ENCODE data around the gene SNX15. TPM values are rescaled to one million over a fixed set of nuclear protein-coding genes. Genes with fewer than 3 reads are reported as not detected.

Gene SNX15
- total RNA-seq, 4 donors from 2014 or later, result 16.9 to 33.3 (median 25.9) TPM

DNA sequence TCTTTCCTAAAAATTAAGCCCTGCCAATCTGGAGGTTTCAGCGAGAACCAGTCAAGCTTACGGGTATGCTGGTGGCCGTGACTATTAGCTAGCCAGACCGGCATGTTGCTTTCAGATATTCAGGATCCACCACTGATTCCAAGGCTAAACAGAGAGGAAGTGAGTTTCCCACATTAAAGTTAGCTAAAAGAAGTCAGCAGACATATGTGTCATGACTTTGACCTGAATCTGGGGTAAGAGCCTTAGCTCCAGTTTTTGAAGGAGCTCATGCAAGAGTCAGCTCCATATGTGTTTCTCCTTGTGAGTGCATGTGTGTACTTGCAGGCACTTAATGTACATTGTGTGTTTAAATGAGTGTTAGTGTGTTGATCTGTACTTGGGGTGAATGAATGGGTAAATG is 58.2 kb downstream of the SNX15 start:
- in situ Hi-C loops (cut with MboI; ENCODE audit: low sequenced_read_pairs in 4 of 4) (no loop called here), intact Hi-C loops (cut with DNase I; ENCODE audit: low total_unique reads) (loop anchor here (2.0 kb wide), 1 partner anchor 31 kb away; the partner anchor contains the start of gene ZNHIT2)
- Histone ChIP-seq H3K4me3 (no peak overlapping the region), H3K9me3 (no peaks in the 10 kb centered on the region), H3K36me3 (peaks cover 0 to 40% of the 10 kb centered on the region in 2 donors), H3K27me3 (no peaks in the 10 kb centered on the region), H3K4me1 (peaks cover 12 to 18% of the 10 kb centered on the region in 2 donors), H3K27ac (no peak overlapping the region)
- ATAC-seq, result no peak
- TF ChIP-seq, protein P1, sequence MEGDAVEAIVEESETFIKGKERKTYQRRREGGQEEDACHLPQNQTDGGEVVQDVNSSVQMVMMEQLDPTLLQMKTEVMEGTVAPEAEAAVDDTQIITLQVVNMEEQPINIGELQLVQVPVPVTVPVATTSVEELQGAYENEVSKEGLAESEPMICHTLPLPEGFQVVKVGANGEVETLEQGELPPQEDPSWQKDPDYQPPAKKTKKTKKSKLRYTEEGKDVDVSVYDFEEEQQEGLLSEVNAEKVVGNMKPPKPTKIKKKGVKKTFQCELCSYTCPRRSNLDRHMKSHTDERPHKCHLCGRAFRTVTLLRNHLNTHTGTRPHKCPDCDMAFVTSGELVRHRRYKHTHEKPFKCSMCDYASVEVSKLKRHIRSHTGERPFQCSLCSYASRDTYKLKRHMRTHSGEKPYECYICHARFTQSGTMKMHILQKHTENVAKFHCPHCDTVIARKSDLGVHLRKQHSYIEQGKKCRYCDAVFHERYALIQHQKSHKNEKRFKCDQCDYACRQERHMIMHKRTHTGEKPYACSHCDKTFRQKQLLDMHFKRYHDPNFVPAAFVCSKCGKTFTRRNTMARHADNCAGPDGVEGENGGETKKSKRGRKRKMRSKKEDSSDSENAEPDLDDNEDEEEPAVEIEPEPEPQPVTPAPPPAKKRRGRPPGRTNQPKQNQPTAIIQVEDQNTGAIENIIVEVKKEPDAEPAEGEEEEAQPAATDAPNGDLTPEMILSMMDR (IDR thresholded peaks at IDR 0.05 in 4 of 5, conservative IDR thresholded peaks at IDR 0.05 in 1 of 5), result no peak
- TF ChIP-seq POLR2A (IDR thresholded peaks at IDR 0.05), result no peak
- DNase-seq, result no peak

DNA sequence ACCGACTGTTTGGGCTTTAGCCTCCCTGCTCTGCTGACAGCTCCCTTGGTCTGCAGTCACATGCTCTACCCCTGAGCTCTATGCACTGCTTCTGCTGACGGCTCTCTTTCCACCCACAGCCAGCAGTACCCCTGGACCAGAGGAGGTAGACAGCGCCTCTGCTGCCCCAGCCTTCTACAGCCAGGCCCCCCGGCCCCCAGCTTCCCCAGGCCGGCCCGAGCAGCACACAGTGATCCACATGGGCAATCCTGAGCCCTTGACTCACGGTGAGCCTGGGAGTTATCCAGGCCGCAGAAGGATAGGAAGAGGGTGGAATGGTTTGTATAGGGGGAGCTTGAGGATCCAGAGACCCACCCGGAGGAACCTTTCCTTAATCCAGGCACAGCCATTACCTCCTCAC is 59.6 kb downstream of the SNX15 start:
- H3K9me3 ChIP-seq, result no peaks in the 10 kb centered on the region
- in situ Hi-C loops (cut with MboI; ENCODE audit: low sequenced_read_pairs in 4 of 4) (no loop called here), intact Hi-C loops (cut with DNase I; ENCODE audit: low total_unique reads) (no loop called here)
- no peaks in the 10 kb centered on the region for H3K27me3 ChIP-seq
- peaks cover 12 to 18% of the 10 kb centered on the region in 2 donors for H3K4me1 ChIP-seq
- ATAC-seq (no peak), DNase-seq (no peak)
- peaks cover 0 to 40% of the 10 kb centered on the region in 2 donors for H3K36me3 ChIP-seq
- H3K27ac ChIP-seq, result no peak overlapping the region
- TF ChIP-seq, protein P1 (IDR thresholded peaks at IDR 0.05 in 4 of 5, conservative IDR thresholded peaks at IDR 0.05 in 1 of 5), result no peak
- TF ChIP-seq POLR2A (IDR thresholded peaks at IDR 0.05), result no peak
- H3K4me3 ChIP-seq, result no peak overlapping the region

DNA sequence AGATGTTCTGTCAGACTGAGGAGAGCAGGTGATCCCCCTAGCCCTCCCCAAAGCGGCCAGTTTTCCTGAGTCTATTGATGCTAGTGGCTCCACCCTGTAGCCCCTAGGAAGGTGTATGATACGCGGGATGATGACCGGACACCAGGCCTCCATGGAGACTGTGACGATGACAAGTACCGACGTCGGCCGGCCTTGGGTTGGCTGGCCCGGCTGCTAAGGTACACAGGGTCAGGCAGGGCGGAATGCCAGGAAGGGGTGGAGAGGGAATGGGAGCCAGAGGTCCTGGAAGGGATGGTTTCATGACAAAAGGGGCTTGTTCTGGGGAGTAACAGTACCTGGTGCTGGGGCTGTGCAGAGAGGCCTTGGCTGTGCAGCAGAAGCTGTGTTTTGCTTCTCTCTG is 60.0 kb downstream of the SNX15 start:
- Histone ChIP-seq H3K27ac (no peak overlapping the region), H3K4me3 (no peak overlapping the region), H3K27me3 (no peaks in the 10 kb centered on the region), H3K9me3 (no peaks in the 10 kb centered on the region), H3K4me1 (peaks cover 12 to 18% of the 10 kb centered on the region in 2 donors), H3K36me3 (peaks cover 0 to 40% of the 10 kb centered on the region in 2 donors)
- ATAC-seq (no peak), DNase-seq (no peak)
- intact Hi-C loops (cut with DNase I; ENCODE audit: low total_unique reads) (no loop called here), in situ Hi-C loops (cut with MboI; ENCODE audit: low sequenced_read_pairs in 4 of 4) (no loop called here)
- TF ChIP-seq, protein P1 (IDR thresholded peaks at IDR 0.05 in 4 of 5, conservative IDR thresholded peaks at IDR 0.05 in 1 of 5), result no peak
- no peak for TF ChIP-seq POLR2A (IDR thresholded peaks at IDR 0.05)

DNA sequence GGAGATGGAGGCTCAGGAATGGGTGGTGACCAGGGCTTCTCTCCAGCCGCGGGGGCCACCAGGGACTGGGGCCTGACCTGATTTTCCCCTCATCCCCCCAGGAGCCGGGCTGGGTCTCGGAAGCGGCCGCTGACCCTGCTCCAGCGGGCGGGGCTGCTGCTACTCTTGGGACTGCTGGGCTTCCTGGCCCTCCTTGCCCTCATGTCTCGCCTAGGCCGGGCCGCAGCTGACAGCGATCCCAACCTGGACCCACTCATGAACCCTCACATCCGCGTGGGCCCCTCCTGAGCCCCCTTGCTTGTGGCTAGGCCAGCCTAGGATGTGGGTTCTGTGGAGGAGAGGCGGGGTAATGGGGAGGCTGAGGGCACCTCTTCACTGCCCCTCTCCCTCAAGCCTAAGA is 60.6 kb downstream of the SNX15 start:
- in situ Hi-C loops (cut with MboI; ENCODE audit: low sequenced_read_pairs in 4 of 4) (no loop called here), intact Hi-C loops (cut with DNase I; ENCODE audit: low total_unique reads) (no loop called here)
- ATAC-seq (no peak), DNase-seq (no peak)
- no peaks in the 10 kb centered on the region for H3K27me3 ChIP-seq
- no peak overlapping the region for H3K4me3 ChIP-seq
- H3K9me3 ChIP-seq, result no peaks in the 10 kb centered on the region
- no peak overlapping the region for H3K27ac ChIP-seq
- TF ChIP-seq POLR2A (IDR thresholded peaks at IDR 0.05), result no peak
- TF ChIP-seq, protein P1 (IDR thresholded peaks at IDR 0.05 in 4 of 5, conservative IDR thresholded peaks at IDR 0.05 in 1 of 5), result no peak
- H3K4me1 ChIP-seq, result peaks cover 12 to 18% of the 10 kb centered on the region in 2 donors
- peaks cover 0 to 40% of the 10 kb centered on the region in 2 donors for H3K36me3 ChIP-seq

DNA sequence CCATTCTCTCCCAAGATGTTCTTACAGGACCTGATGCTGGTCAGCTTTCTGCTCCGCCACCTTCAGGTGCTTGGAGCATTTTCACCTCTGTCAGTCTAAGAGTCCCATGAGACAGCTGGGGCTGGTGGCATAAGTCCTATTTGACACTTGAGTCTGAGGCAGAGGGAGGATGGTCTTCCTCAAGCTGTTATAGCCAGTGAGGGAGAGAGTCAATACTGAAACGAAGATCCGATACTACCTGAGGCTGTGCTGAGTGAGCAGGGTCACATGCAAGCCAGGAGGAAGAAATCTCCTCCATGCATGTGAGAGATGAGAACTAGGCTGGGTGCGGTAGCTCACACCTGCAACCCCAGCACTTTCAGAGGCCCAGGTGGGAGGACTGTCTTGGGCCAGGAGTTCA is 62.4 kb downstream of the SNX15 start:
- H3K36me3 ChIP-seq, result peaks cover 0 to 40% of the 10 kb centered on the region in 2 donors
- H3K9me3 ChIP-seq, result no peaks in the 10 kb centered on the region
- in situ Hi-C loops (cut with MboI; ENCODE audit: low sequenced_read_pairs in 4 of 4) (no loop called here), intact Hi-C loops (cut with DNase I; ENCODE audit: low total_unique reads) (no loop called here)
- H3K27me3 ChIP-seq, result no peaks in the 10 kb centered on the region
- no peak overlapping the region for H3K27ac ChIP-seq
- peaks cover 4 to 9% of the 10 kb centered on the region in 2 donors for H3K4me1 ChIP-seq
- no peak for TF ChIP-seq POLR2A (IDR thresholded peaks at IDR 0.05)
- DNase-seq, result no peak
- no peak overlapping the region for H3K4me3 ChIP-seq
- ATAC-seq, result no peak

Small RNAs within 50 kb of the gene (microRNA-seq; reads per million reads assigned to microRNA genes)
- 0 reads per million in 2 donors for gene MIR6879 (ENCODE audit: borderline replicate concordance in 2 of 2)

Other genes starting within 250 kb of the SNX15 start
- gene SF1, start 248.9 kb upstream of the SNX15 start, total RNA-seq, result 100 to 1,000 TPM; 171 to 249 (median 193) TPM
- 10 to 100 TPM in 1 of 4 donors, 1 to 10 TPM in 3; 4.3 to 14.8 (median 6.2) TPM for gene MAP4K2, start 224.2 kb upstream of the SNX15 start, total RNA-seq
- gene MEN1, start 216.9 kb upstream of the SNX15 start, total RNA-seq, result 10 to 100 TPM in 2 of 4 donors, 1 to 10 TPM in 2; 7.4 to 12.2 (median 9.8) TPM
- under 1 TPM in 2 of 4 donors, not detected in 2; 0.15 to 0.19 TPM for gene CDC42BPG, start 182.8 kb upstream of the SNX15 start, total RNA-seq
- gene EHD1, start 148.8 kb upstream of the SNX15 start, total RNA-seq, result 10 to 100 TPM; 24.8 to 46.2 (median 31.3) TPM
- 10 to 100 TPM; 10.7 to 97.5 (median 37.9) TPM for gene ATG2A, start 110.2 kb upstream of the SNX15 start, total RNA-seq
- gene PPP2R5B, start 102.8 kb upstream of the SNX15 start, total RNA-seq, result 10 to 100 TPM; 17.2 to 34.2 (median 24.3) TPM
- not detected for gene GPHA2, start 91.5 kb upstream of the SNX15 start, total RNA-seq
- not detected for gene MAJIN, start 55.3 kb upstream of the SNX15 start, total RNA-seq
- 1 to 10 TPM in 3 of 4 donors, under 1 TPM in 1; 0.97 to 3.3 (median 2.3) TPM for gene BATF2, start 30.5 kb upstream of the SNX15 start, total RNA-seq
- 100 to 1,000 TPM; 150 to 268 (median 170) TPM for gene ARL2, start 13.3 kb upstream of the SNX15 start, total RNA-seq
- gene SAC3D1, start 13.8 kb downstream of the SNX15 start, total RNA-seq, result 10 to 100 TPM in 3 of 4 donors, 1 to 10 TPM in 1; 9.0 to 27.2 (median 14.4) TPM
- 1 to 10 TPM in 3 of 4 donors, under 1 TPM in 1; 0.22 to 4.0 (median 2.6) TPM for gene NAALADL1, start 31.1 kb downstream of the SNX15 start, total RNA-seq
- 1 to 10 TPM in 1 of 4 donors, under 1 TPM in 2, not detected in 1; 0.36 to 1.3 (median 1.00) TPM for gene CDCA5, start 56.6 kb downstream of the SNX15 start, total RNA-seq
- 10 to 100 TPM; 35.7 to 42.0 (median 40.6) TPM for gene ZFPL1, start 56.8 kb downstream of the SNX15 start, total RNA-seq
- 100 to 1,000 TPM; 206 to 515 (median 266) TPM for gene VPS51, start 68.8 kb downstream of the SNX15 start, total RNA-seq
- 10 to 100 TPM in 2 of 4 donors, 1 to 10 TPM in 2; 7.3 to 18.4 (median 11.0) TPM for gene TM7SF2, start 84.4 kb downstream of the SNX15 start, total RNA-seq
- gene ZNHIT2, start 90.3 kb downstream of the SNX15 start, total RNA-seq, result 10 to 100 TPM; 10.3 to 30.7 (median 24.1) TPM
- gene FAU, start 94.7 kb downstream of the SNX15 start, total RNA-seq, result 100 to 1,000 TPM; 353 to 521 (median 436) TPM
- gene MRPL49, start 94.9 kb downstream of the SNX15 start, total RNA-seq, result 10 to 100 TPM; 54.9 to 76.5 (median 63.6) TPM
- 10 to 100 TPM; 24.6 to 77.5 (median 37.3) TPM for gene SYVN1, start 107.1 kb downstream of the SNX15 start, total RNA-seq
- not detected for gene SPDYC, start 142.8 kb downstream of the SNX15 start, total RNA-seq
- 100 to 1,000 TPM in 2 of 4 donors, 10 to 100 TPM in 2; 52.7 to 153 (median 106) TPM for gene CAPN1, start 154.5 kb downstream of the SNX15 start, total RNA-seq
- 1 to 10 TPM; 2.9 to 9.2 (median 6.9) TPM for gene POLA2, start 234.5 kb downstream of the SNX15 start, total RNA-seq

Data from gastrocnemius medialis (tissue), 4 donors.